ENCODE measurements around the gene HSP90AB1. TPM values are rescaled to one million over a fixed set of nuclear protein-coding genes. Genes with fewer than 3 reads are reported as not detected.
A peak's percentile ranks its signal among the peaks of the same experiment; 100 is the strongest.

HSP90AB1 gene
- total RNA-seq, 3 donors from 2014 or later (not counting 1 experiment from before 2014, with no cell fraction given), result 256 to 372 (median 308) TPM

DNA sequence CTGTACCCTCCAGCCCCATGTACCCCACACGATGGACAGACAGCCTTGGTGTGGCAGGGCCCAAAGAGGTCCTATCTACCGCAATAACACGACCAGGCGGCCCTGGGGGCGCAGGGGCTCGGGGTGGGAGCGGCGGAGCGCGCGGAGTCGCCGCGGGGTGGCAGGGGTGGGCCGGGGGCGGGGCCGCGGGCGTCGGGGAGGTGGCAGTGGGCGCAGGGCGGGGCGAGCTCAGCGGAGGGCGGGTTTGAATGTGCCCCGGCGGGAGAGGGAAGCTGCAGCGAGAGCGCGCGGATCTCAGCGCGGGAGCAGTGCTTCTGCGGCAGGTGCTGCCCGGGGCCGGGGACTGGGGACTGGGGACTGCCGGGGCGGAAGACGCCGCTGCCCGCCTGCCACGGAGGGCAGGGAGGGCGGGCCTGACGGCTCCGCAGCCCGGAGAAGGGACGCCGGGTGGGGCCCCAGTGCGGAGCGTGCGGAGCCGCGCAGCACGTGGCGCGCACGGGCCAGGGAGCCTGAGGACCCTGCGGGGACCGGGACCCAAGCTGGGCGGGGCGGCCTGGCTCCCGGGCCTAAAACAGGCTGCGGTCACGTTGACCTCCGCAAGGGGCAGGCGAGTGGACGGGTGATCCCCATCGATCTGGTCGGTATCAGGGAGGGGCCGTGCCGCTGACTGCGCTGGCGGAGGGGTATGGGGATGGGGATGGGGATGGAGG lies 23.4 kb upstream of the HSP90AB1 start, which contains the start of gene SLC29A1:
SLC29A1 (plus strand) TSS at position 277 of the 710 bp plus-strand sequence. CDS start 3,719 bp downstream, outside the sequence.
- intact Hi-C loops (cut with micrococcal nuclease), result loop anchor here (1.0 to 5.0 kb wide), 2 partner anchors 34 to 51 kb away; partner anchors contain the start of gene SLC35B2
- Mint-ChIP-seq H3K4me1 (peaks cover 16 to 37% of the 10 kb centered on the region in 2 donors), H3K9me3 (no peaks in the 10 kb centered on the region), H3K27me3 (ENCODE audit: low read depth in 2 of 2) (peaks cover 0 to 2% of the 10 kb centered on the region in 2 donors), H3K27ac (peak within 1 kb of the TSS in 1 of 2 donors; percentile 81), H3K4me3 (peak within 1 kb of the TSS; percentile 78), H3K36me3 (no peaks in the 10 kb centered on the region)
- H3K27ac ChIP-seq (ENCODE audit: low read length), result no peak within 1 kb of the TSS
- DNase-seq (peak; percentile 72 to 90), ATAC-seq (peak; percentile 82 to 87 (median 83))
- H3K4me1 ChIP-seq (ENCODE audit: control insufficient read depth, insufficient read depth, low read length), result peaks cover 33% of the 10 kb centered on the region
- TF ChIP-seq, protein P1, sequence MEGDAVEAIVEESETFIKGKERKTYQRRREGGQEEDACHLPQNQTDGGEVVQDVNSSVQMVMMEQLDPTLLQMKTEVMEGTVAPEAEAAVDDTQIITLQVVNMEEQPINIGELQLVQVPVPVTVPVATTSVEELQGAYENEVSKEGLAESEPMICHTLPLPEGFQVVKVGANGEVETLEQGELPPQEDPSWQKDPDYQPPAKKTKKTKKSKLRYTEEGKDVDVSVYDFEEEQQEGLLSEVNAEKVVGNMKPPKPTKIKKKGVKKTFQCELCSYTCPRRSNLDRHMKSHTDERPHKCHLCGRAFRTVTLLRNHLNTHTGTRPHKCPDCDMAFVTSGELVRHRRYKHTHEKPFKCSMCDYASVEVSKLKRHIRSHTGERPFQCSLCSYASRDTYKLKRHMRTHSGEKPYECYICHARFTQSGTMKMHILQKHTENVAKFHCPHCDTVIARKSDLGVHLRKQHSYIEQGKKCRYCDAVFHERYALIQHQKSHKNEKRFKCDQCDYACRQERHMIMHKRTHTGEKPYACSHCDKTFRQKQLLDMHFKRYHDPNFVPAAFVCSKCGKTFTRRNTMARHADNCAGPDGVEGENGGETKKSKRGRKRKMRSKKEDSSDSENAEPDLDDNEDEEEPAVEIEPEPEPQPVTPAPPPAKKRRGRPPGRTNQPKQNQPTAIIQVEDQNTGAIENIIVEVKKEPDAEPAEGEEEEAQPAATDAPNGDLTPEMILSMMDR (IDR thresholded peaks at IDR 0.05), result no peak
- no peaks in the 10 kb centered on the region for H3K27me3 ChIP-seq (ENCODE audit: control insufficient read depth, insufficient read depth, low read length)
- H3K36me3 ChIP-seq (ENCODE audit: control insufficient read depth, insufficient read depth, low read length), result no peaks in the 10 kb centered on the region
- under 1% methylated on average over 73 of the region's 73 CpGs for WGBS (ENCODE audit: insufficient coverage)
- peak within 1 kb of the TSS; percentile 38 for H3K4me3 ChIP-seq (ENCODE audit: low read length)
- H3K9me3 ChIP-seq (ENCODE audit: control insufficient read depth, insufficient read depth, low read length), result no peaks in the 10 kb centered on the region

DNA sequence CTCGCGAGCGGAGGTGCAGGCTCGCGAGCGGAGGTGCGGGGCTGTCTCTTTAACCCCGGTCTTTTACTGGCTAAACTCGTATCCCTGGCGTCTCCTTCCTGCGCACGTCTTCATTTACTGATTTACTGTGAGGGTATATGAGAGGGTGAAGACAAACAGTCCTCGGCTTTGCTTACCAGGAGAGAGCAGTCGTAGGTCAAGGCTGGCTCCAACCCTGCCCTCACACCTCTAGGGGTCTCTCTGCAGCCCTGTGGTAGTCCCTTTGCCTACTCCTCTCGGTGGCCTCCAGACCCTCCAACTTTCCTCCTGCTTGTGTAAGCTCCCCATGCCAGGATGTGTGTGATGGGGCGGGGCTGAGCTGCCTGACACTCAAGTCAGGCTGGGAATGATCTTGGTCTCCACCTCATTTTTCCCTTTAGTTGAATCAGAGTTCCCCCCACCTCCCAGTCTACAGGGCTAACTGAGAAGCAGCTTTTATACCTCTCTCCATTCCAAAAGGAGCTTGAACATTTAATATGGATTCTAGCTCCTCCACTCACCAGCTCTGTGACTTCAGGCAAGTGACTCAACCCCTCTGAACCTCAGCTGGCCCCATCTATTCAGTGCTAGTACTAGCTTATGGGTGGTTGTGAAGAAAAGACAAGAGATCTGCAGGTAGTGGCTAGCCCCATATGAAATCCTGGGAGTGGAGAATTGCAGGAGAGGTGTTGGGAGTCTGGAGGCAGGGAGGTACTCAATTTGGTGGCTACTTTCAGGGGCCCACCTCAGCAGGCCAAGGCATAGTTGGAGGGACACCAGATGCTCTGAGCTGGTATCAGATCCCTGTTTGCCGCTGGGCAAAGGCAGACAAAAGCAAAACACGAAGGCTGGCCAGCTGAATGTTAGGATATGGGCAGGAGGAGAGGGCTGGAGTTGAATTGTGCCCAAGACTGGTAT lies 22.6 kb upstream of the HSP90AB1 start:
- DNase-seq (no peak), ATAC-seq (no peak)
- TF ChIP-seq, protein P1 (IDR thresholded peaks at IDR 0.05), result no peak
- peaks cover 26% of the 10 kb centered on the region for H3K4me1 ChIP-seq (ENCODE audit: control insufficient read depth, insufficient read depth, low read length)
- H3K36me3 Mint-ChIP-seq, result no peaks in the 10 kb centered on the region
- H3K36me3 ChIP-seq (ENCODE audit: control insufficient read depth, insufficient read depth, low read length), result no peaks in the 10 kb centered on the region
- H3K4me1 Mint-ChIP-seq, result peaks cover 16 to 33% of the 10 kb centered on the region in 2 donors
- H3K27me3 Mint-ChIP-seq (ENCODE audit: low read depth in 2 of 2), result no peaks in the 10 kb centered on the region
- H3K9me3 Mint-ChIP-seq, result no peaks in the 10 kb centered on the region
- H3K27ac Mint-ChIP-seq, result peak overlapping the region in 1 of 2 donors; percentile 45
- H3K27ac ChIP-seq (ENCODE audit: low read length), result no peak overlapping the region
- H3K4me3 Mint-ChIP-seq, result peak overlapping the region; percentile 78
- intact Hi-C loops (cut with micrococcal nuclease), result loop anchor here (5.0 kb wide), 1 partner anchor 52 kb away; no protein-coding TSS in a partner anchor
- no peaks in the 10 kb centered on the region for H3K9me3 ChIP-seq (ENCODE audit: control insufficient read depth, insufficient read depth, low read length)
- H3K27me3 ChIP-seq (ENCODE audit: control insufficient read depth, insufficient read depth, low read length), result no peaks in the 10 kb centered on the region
- WGBS (ENCODE audit: insufficient coverage), result 15% methylated on average over 16 of the region's 18 CpGs
- H3K4me3 ChIP-seq (ENCODE audit: low read length), result peak overlapping the region; percentile 27

DNA sequence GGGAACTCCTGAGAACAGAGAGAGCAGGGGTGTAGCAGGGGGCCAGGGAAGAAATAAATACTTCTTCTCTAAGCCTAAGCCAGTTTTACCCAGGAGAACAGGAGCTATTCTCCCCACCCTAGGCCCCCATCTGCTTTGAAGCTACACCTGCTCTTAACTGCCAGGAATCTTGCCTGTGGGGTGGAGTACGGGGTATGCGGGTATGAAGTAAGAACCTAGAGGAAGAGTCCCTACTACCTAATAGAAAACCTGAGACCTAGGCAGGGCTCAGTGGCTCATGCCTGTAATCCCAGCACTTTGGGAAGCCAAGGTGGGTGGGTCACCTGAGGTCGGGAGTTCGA lies 22.0 kb upstream of the HSP90AB1 start:
- no peaks in the 10 kb centered on the region for H3K36me3 Mint-ChIP-seq
- Histone ChIP-seq H3K36me3 (ENCODE audit: control insufficient read depth, insufficient read depth, low read length) (no peaks in the 10 kb centered on the region), H3K9me3 (ENCODE audit: control insufficient read depth, insufficient read depth, low read length) (no peaks in the 10 kb centered on the region), H3K4me1 (ENCODE audit: control insufficient read depth, insufficient read depth, low read length) (peaks cover 20% of the 10 kb centered on the region), H3K27ac (ENCODE audit: low read length) (no peak overlapping the region), H3K4me3 (ENCODE audit: low read length) (no peak overlapping the region), H3K27me3 (ENCODE audit: control insufficient read depth, insufficient read depth, low read length) (no peaks in the 10 kb centered on the region)
- H3K27me3 Mint-ChIP-seq (ENCODE audit: low read depth in 2 of 2), result no peaks in the 10 kb centered on the region
- no peak for DNase-seq
- 100% methylated on average over 2 of the region's 4 CpGs for WGBS (ENCODE audit: insufficient coverage)
- peak overlapping the region; percentile 13 for H3K4me3 Mint-ChIP-seq
- intact Hi-C loops (cut with micrococcal nuclease), result loop anchor here (5.0 kb wide), 1 partner anchor 53 kb away; no protein-coding TSS in a partner anchor
- TF ChIP-seq, protein P1 (IDR thresholded peaks at IDR 0.05), result no peak
- peaks cover 16 to 29% of the 10 kb centered on the region in 2 donors for H3K4me1 Mint-ChIP-seq
- no peak for ATAC-seq
- no peaks in the 10 kb centered on the region for H3K9me3 Mint-ChIP-seq
- H3K27ac Mint-ChIP-seq, result no peak overlapping the region

All from natural killer cell (primary cell).